Activated naive CD8-positive, alpha-beta T cell treated with anti-CD3 and anti-CD28 coated beads, Interleukin-2, amount 10 ng/mL, durations not matched to agents 7 days and 5 days (primary cell): ENCODE results near the gene TPRX1. TPM values are rescaled to one million over a fixed set of nuclear protein-coding genes. Genes with fewer than 3 reads are reported as not detected.
A peak's percentile ranks its signal among the peaks of the same experiment; 100 is the strongest.

Source experiments
- ATAC-seq: fragments of 150-1000 bp; cut with Tn5 transposase; one replicate; pipeline ENCODE4 v1.10.0; 2021; ENCODE audit warnings: low read depth, moderate library complexity
- POLR2A ChIA-PET: fragments of 350-600 bp; sonication (Branson Sonifier 250); formaldehyde crosslinking; loops from one replicate; lab custom pipeline; 2021; ENCODE audit warnings: antibody characterized with exemption; lab: Charles Lee
- DNase-seq: peaks from one replicate; pipeline ENCODE4 v3.0.0; 2021
- H3K27ac Mint-ChIP-seq: one replicate; pipeline ENCODE4 v1.8.0; 2022; ENCODE audit warnings: mild to moderate bottlenecking, mixed read lengths
- H3K27me3 Mint-ChIP-seq: one replicate; pipeline ENCODE4 v1.8.0; 2022; ENCODE audit warnings: mild to moderate bottlenecking, moderate library complexity, mixed read lengths
- H3K36me3 Mint-ChIP-seq: one replicate; pipeline ENCODE4 v1.8.0; 2021; ENCODE audit warnings: mild to moderate bottlenecking, mixed read lengths
- H3K4me1 Mint-ChIP-seq: one replicate; pipeline ENCODE4 v1.8.0; 2021; ENCODE audit warnings: mixed read lengths
- H3K4me3 Mint-ChIP-seq: one replicate; pipeline ENCODE4 v1.8.0; 2022; ENCODE audit warnings: mild to moderate bottlenecking, moderate library complexity, mixed read lengths
- H3K9me3 Mint-ChIP-seq: one replicate; pipeline ENCODE4 v1.8.0; 2021; ENCODE audit warnings: mixed read lengths
- total RNA-seq, 2 experiments: library from RNA; stranded (reverse); gene quantifications; one replicate each; pipeline ENCODE4 v1.2.3, GENCODE V29; 2021

TPRX1 gene
- total RNA-seq, 2 experiments from 2014 or later, result not detected

- peaks cover 30% of the 10 kb centered on the region for H3K36me3 Mint-ChIP-seq
- DNase-seq (no peak), ATAC-seq (no peak)
- no peaks in the 10 kb centered on the region for H3K27me3 Mint-ChIP-seq
- H3K27ac Mint-ChIP-seq, result peak overlapping the region; percentile 56
- H3K4me1 Mint-ChIP-seq, result peaks cover 14% of the 10 kb centered on the region
- H3K9me3 Mint-ChIP-seq, result no peaks in the 10 kb centered on the region
- no peak overlapping the region for H3K4me3 Mint-ChIP-seq
- POLR2A ChIA-PET, result no interaction called here
These were observed 46.5 kb downstream of the TPRX1 start for GRCh38 chr19:47757617-47758442.

GRCh38 chr19:47756953-47757608, 47.3 kb downstream of the TPRX1 start:
- POLR2A ChIA-PET, result no interaction called here
- peak overlapping the region; percentile 56 for H3K27ac Mint-ChIP-seq
- H3K9me3 Mint-ChIP-seq, result no peaks in the 10 kb centered on the region
- DNase-seq, result no peak
- no peak for ATAC-seq
- H3K36me3 Mint-ChIP-seq, result peaks cover 31% of the 10 kb centered on the region
- H3K4me1 Mint-ChIP-seq, result peaks cover 21% of the 10 kb centered on the region
- no peaks in the 10 kb centered on the region for H3K27me3 Mint-ChIP-seq
- H3K4me3 Mint-ChIP-seq, result no peak overlapping the region

- H3K4me1 Mint-ChIP-seq, result peaks cover 22% of the 10 kb centered on the region
- POLR2A ChIA-PET, result no interaction called here
- H3K27ac Mint-ChIP-seq, result no peak overlapping the region
- DNase-seq (no peak), ATAC-seq (no peak)
- H3K4me3 Mint-ChIP-seq, result no peak overlapping the region
- H3K27me3 Mint-ChIP-seq, result no peaks in the 10 kb centered on the region
- peaks cover 31% of the 10 kb centered on the region for H3K36me3 Mint-ChIP-seq
- no peaks in the 10 kb centered on the region for H3K9me3 Mint-ChIP-seq
These were observed 47.8 kb downstream of the TPRX1 start for GRCh38 chr19:47756627-47756929.

GRCh38 chr19:47755762-47756626, 48.4 kb downstream of the TPRX1 start:
- no peaks in the 10 kb centered on the region for H3K27me3 Mint-ChIP-seq
- DNase-seq, result no peak

GRCh38 chr19:47755065-47755761, 49.1 kb downstream of the TPRX1 start:
- POLR2A ChIA-PET, result no interaction called here
- Mint-ChIP-seq H3K4me1 (peaks cover 24% of the 10 kb centered on the region), H3K27ac (no peak overlapping the region), H3K27me3 (no peaks in the 10 kb centered on the region), H3K4me3 (no peak overlapping the region), H3K9me3 (no peaks in the 10 kb centered on the region), H3K36me3 (peaks cover 35% of the 10 kb centered on the region)
- ATAC-seq (no peak), DNase-seq (no peak)

More at GRCh38 chr19:47755762-47756626, 48.4 kb downstream of the TPRX1 start:
- Mint-ChIP-seq H3K4me1 (peaks cover 22% of the 10 kb centered on the region), H3K9me3 (no peaks in the 10 kb centered on the region), H3K4me3 (no peak overlapping the region), H3K36me3 (peaks cover 31% of the 10 kb centered on the region), H3K27ac (no peak overlapping the region)
- POLR2A ChIA-PET, result no interaction called here
- no peak for ATAC-seq

- ATAC-seq (no peak), DNase-seq (no peak)
- Mint-ChIP-seq H3K36me3 (peaks cover 37% of the 10 kb centered on the region), H3K4me3 (no peak overlapping the region), H3K4me1 (peaks cover 28% of the 10 kb centered on the region), H3K9me3 (no peaks in the 10 kb centered on the region), H3K27ac (peak overlapping the region; percentile 54), H3K27me3 (no peaks in the 10 kb centered on the region)
- POLR2A ChIA-PET, result interaction anchor here (0.6 kb wide), 1 partner anchor 23 kb away, joined by 3 read pairs; no protein-coding TSS in a partner anchor
These were observed 49.9 kb downstream of the TPRX1 start for GRCh38 chr19:47754206-47755064.

DNA sequence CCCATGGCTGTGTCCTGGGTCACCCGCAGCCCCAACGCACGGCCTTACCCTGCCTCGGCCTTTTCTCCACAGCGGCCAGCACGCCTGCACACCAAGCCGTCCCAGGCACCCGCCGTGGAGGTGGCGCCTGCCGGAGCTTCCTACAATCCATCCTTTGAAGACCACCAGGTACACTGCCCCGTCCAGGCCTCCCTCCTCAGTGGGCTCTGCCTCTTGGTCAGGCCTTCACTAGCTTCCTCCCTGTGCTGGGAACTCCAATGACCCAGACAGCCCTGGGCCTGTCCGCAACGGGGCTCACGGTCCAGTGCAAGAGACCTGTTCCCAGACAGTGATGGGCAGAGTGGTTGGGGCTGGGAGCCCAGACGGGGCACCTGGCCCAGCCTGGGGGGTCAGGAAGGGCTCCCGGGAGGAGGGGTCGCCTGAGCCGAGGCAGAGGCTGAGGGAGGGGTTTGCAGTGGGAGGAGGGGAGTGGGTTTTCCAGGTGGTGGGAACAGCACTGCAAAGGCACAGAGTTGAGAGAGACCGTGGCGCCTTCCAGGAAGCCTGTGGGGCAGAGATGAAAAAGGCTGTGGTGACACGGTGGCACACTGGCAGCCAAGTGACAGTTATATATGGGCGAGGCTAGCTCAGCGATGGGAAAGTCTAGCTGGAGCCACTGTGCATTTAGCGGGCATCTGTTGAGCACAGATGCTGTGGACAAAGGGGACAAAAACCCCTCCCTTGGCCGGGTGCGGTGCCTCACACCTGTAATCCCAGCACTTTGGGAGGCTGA, 51.7 kb downstream of the TPRX1 start:
- Mint-ChIP-seq H3K36me3 (peaks cover 38% of the 10 kb centered on the region), H3K4me1 (peaks cover 41% of the 10 kb centered on the region), H3K9me3 (no peaks in the 10 kb centered on the region), H3K27me3 (no peaks in the 10 kb centered on the region), H3K27ac (peak overlapping the region; percentile 67), H3K4me3 (no peak overlapping the region)
- POLR2A ChIA-PET, result no interaction called here
- ATAC-seq (no peak), DNase-seq (no peak)

Other genes with a start within 250 kb of the TPRX1 start
- gene ZNF541, start 231.4 kb downstream of the TPRX1 start, total RNA-seq, result 1 to 10 TPM in 1 of 2 experiments, under 1 TPM in 1; 0.30 to 1.2 TPM
- 10 to 100 TPM; 22.6 to 28.4 TPM for gene BICRA, start 195.4 kb downstream of the TPRX1 start, total RNA-seq
- under 1 TPM; 0.22 to 0.23 TPM for gene EHD2, start 91.1 kb downstream of the TPRX1 start, total RNA-seq
- 100 to 1,000 TPM; 434 to 469 TPM for gene NOP53, start 59.0 kb downstream of the TPRX1 start, total RNA-seq
- 100 to 1,000 TPM; 116 to 120 TPM for gene SELENOW, start 25.8 kb downstream of the TPRX1 start, total RNA-seq
- gene CRX, start 17.4 kb upstream of the TPRX1 start, total RNA-seq, result under 1 TPM in 1 of 2 experiments, not detected in 1; 0.06 TPM
- not detected for gene TPRX2, start 54.7 kb upstream of the TPRX1 start, total RNA-seq
- gene SULT2A1, start 81.8 kb upstream of the TPRX1 start, total RNA-seq, result not detected
- gene BSPH1, start 187.6 kb upstream of the TPRX1 start, total RNA-seq, result not detected
- gene ELSPBP1, start 190.1 kb upstream of the TPRX1 start, total RNA-seq, result not detected
- gene CABP5, start 239.5 kb upstream of the TPRX1 start, total RNA-seq, result not detected